PC-3 (cell line): ENCODE data around the gene TMEM202. TPM values are rescaled to one million over a fixed set of nuclear protein-coding genes. Genes with fewer than 3 reads are reported as not detected.
"Not testable (repeated sequence)": the region's sequence is repeated elsewhere in the genome, so short reads cannot be mapped to it uniquely, and the experiment has no call there.

Experiments
- ATAC-seq: fragments of 200-7000 bp; cut with Tn5 transposase; 2 replicates; pipeline ENCODE4 v1.9.1; 2020; ENCODE audit warnings: mild to moderate bottlenecking, moderate library complexity
- BruUV-seq: library from RNA; stranded (reverse); fragments of 400-500 nt; replicated peaks from 2 replicates; lab custom pipeline; 2021; lab: Mats Ljungman, UMichigan
- CTCF ChIA-PET: fragments of 300-600 bp; sonication (Branson Sonifier 250); formaldehyde crosslinking; loops from one replicate; lab custom pipeline; 2022; ENCODE audit warnings: antibody characterized with exemption; lab: Charles Lee
- POLR2A ChIA-PET: fragments of 300-600 bp; sonication (Branson Sonifier 250); formaldehyde crosslinking; loops from one replicate; lab custom pipeline; 2022; ENCODE audit warnings: antibody characterized with exemption; ENCODE audit not compliant: unreplicated experiment; lab: Charles Lee
- DNase-seq: peaks from one replicate; pipeline ENCODE4 v3.0.0-alpha.2; 2015
- H2AFZ ChIP-seq: fragments of 300-600 bp; sonication (generic); 2 replicates; pipeline ENCODE4 v1.6.0; 2016; ENCODE audit warnings: antibody characterized with exemption, low read length
- H3F3A ChIP-seq: fragments of 300-600 bp; sonication (generic); one replicate; pipeline ENCODE4 v1.6.0; 2017; ENCODE audit warnings: antibody characterized with exemption, low read length, control low read depth, mild to moderate bottlenecking; ENCODE audit not compliant: unreplicated experiment
- H3K27ac ChIP-seq: fragments of 300-600 bp; sonication (generic); 2 replicates; pipeline ENCODE4 v1.5.1; 2016; ENCODE audit warnings: mild to moderate bottlenecking, low read length
- H3K27me3 ChIP-seq: fragments of 300-600 bp; sonication (generic); 2 replicates; pipeline ENCODE4 v1.6.1; 2016; ENCODE audit warnings: low read length, mixed read lengths
- H3K36me3 ChIP-seq: fragments of 300-600 bp; sonication (generic); 2 replicates; pipeline ENCODE4 v1.6.1; 2016; ENCODE audit warnings: low read depth, mixed run types, low read length, mixed read lengths
- H3K4me1 ChIP-seq: fragments of 300-600 bp; sonication (generic); 2 replicates; pipeline ENCODE4 v1.5.1; 2016; ENCODE audit warnings: low read length; ENCODE audit not compliant: insufficient read depth
- H3K4me2 ChIP-seq: fragments of 300-600 bp; sonication (generic); 2 replicates; pipeline ENCODE4 v1.6.0; 2016; ENCODE audit warnings: low read length
- H3K4me3 ChIP-seq: fragments of 300-600 bp; sonication (generic); 2 replicates; pipeline ENCODE4 v1.5.1; 2016; ENCODE audit warnings: mild to moderate bottlenecking, low read length, mixed read lengths
- H3K79me2 ChIP-seq: fragments of 300-600 bp; sonication (generic); 2 replicates; pipeline ENCODE4 v1.6.1; 2017; ENCODE audit warnings: low read length, mixed read lengths
- H3K9ac ChIP-seq: fragments of 300-600 bp; sonication (generic); 2 replicates; pipeline ENCODE4 v1.6.0; 2016; ENCODE audit warnings: mild to moderate bottlenecking, low read length
- H3K9me2 ChIP-seq: fragments of 300-600 bp; sonication (generic); replicated peaks from 2 replicates; pipeline ENCODE4 v1.6.1; 2016; ENCODE audit warnings: mixed run types, low read length, mixed read lengths
- H3K9me3 ChIP-seq: fragments of 300-600 bp; sonication (generic); 2 replicates; pipeline ENCODE4 v1.6.1; 2016; ENCODE audit warnings: low read length, mixed read lengths
- H4K20me1 ChIP-seq: fragments of 300-600 bp; sonication (generic); 2 replicates; pipeline ENCODE4 v1.6.1; 2016; ENCODE audit warnings: low read length, mixed read lengths
- CTCF ChIP-seq: fragments of 300-600 bp; sonication (generic); conservative IDR thresholded peaks from 2 replicates; pipeline ENCODE4 v1.5.1; 2017; ENCODE audit warnings: antibody characterized with exemption, low read depth, mild to moderate bottlenecking, low read length
- EZH2 ChIP-seq: fragments of 300-600 bp; sonication (generic); IDR thresholded peaks from one replicate; pipeline ENCODE4 v1.6.1; 2017; ENCODE audit warnings: antibody characterized with exemption, mild to moderate bottlenecking, low read length; ENCODE audit not compliant: unreplicated experiment
- EZH2phosphoT487 ChIP-seq: fragments of 300-600 bp; sonication (generic); IDR thresholded peaks from 2 replicates; pipeline ENCODE4 v1.6.1; 2018; ENCODE audit warnings: mild to moderate bottlenecking, antibody characterized with exemption, low read length, borderline replicate concordance
- intact Hi-C: fragments of 100-400 bp; cut with micrococcal nuclease; formaldehyde crosslinking; loops from 2 replicates; pipeline ENCODE4 v1.9.0; 2023
- total RNA-seq: library from RNA; depleted of rRNA; stranded (reverse); fragments of >200 nt; gene quantifications from 2 replicates; pipeline ENCODE4 v1.2.3, GENCODE V29; 2014

Gene TMEM202
- total RNA-seq, 1 experiment from 2014 or later = not detected

GRCh38 chr15:72415304-72415703 is 17.2 kb downstream of the TMEM202 start:
- BruUV-seq = no TSS peak
- Histone ChIP-seq H3K79me2 (no peaks in the 10 kb centered on the region), H4K20me1 (no peaks in the 10 kb centered on the region), H3K9me2 (no peaks in the 10 kb centered on the region), H3K9me3 (no peaks in the 10 kb centered on the region), H3K36me3 (no peaks in the 10 kb centered on the region), H2AFZ (no peak overlapping the region), H3K27me3 (peaks cover 14% of the 10 kb centered on the region), H3F3A (no peaks in the 10 kb centered on the region), H3K4me2 (no peak overlapping the region), H3K4me1 (no peaks in the 10 kb centered on the region), H3K4me3 (no peak overlapping the region), H3K9ac (no peak overlapping the region), H3K27ac (no peak overlapping the region)
- CTCF ChIA-PET = no interaction called here
- TF ChIP-seq CTCF = no peak
- ATAC-seq = no peak
- intact Hi-C loops = no loop called here
- DNase-seq = no peak
- POLR2A ChIA-PET = no interaction called here

DNA sequence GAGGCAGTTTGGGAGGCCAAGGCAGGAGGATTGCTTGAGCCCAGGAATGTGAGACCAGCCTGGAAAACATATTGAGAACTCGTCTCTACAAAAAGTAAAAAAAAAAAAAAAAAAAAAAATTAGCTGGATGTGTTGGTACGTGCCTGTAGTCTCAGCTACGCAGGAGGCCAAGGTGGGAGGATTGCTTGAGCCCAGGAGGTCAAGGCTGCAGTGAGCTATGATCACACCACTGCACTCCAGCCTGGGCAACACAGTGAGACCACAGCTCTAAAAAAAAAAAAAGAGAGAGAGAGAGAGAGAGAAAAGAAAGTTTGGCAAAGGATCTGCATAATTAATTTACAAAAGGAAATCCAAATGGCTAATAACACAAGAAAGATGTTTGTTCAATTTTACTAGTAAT is 21.7 kb downstream of the TMEM202 start:
- H3K27me3 ChIP-seq, H2AFZ ChIP-seq, CTCF ChIA-PET, ATAC-seq, H3F3A ChIP-seq, H3K9me3 ChIP-seq, DNase-seq, H4K20me1 ChIP-seq, H3K9me2 ChIP-seq, H3K4me2 ChIP-seq, BruUV-seq, H3K36me3 ChIP-seq, H3K4me1 ChIP-seq, H3K79me2 ChIP-seq, intact Hi-C loops, H3K4me3 ChIP-seq, H3K27ac ChIP-seq, H3K9ac ChIP-seq: not testable (repeated sequence)
- POLR2A ChIA-PET = interaction anchor here (0.6 kb wide), 1 partner anchor 13 kb away, joined by 11 read pairs; no protein-coding TSS in a partner anchor

- no peaks in the 10 kb centered on the region for H3K9me3 ChIP-seq
- ATAC-seq (no peak), DNase-seq (no peak)
- H3K9me2 ChIP-seq = no peaks in the 10 kb centered on the region
- CTCF ChIA-PET = no interaction called here
- no peaks in the 10 kb centered on the region for H3K79me2 ChIP-seq
- no peak for TF ChIP-seq EZH2phosphoT487
- no peak for TF ChIP-seq CTCF
- TF ChIP-seq EZH2 = no peak
- H3K27me3 ChIP-seq = no peaks in the 10 kb centered on the region
- H3K4me3 ChIP-seq = no peak overlapping the region
- no peak overlapping the region for H3K4me2 ChIP-seq
- H3F3A ChIP-seq = no peaks in the 10 kb centered on the region
- no TSS peak for BruUV-seq
- intact Hi-C loops = no loop called here
- no peak overlapping the region for H3K27ac ChIP-seq
- no peaks in the 10 kb centered on the region for H3K4me1 ChIP-seq
- H3K36me3 ChIP-seq = no peaks in the 10 kb centered on the region
- no peak overlapping the region for H2AFZ ChIP-seq
- H4K20me1 ChIP-seq = no peaks in the 10 kb centered on the region
- H3K9ac ChIP-seq = no peak overlapping the region
- POLR2A ChIA-PET = no interaction called here
These were observed 22.5 kb downstream of the TMEM202 start for GRCh38 chr15:72420576-72420975.
